GM10266 (cell line): ENCODE data around the gene MYO1C.
"Not testable (repeated sequence)": the region's sequence is repeated elsewhere in the genome, so short reads cannot be mapped to it uniquely, and the experiment has no call there.

Experiments
- DNase-seq: peaks from one replicate; pipeline ENCODE4 v3.0.0; 2012; ENCODE audit errors: extremely low spot score
- CTCF ChIP-seq: IDR thresholded peaks from 2 replicates; pipeline ENCODE4 v1.5.1; 2012; ENCODE audit warnings: mild to moderate bottlenecking, low read depth; ENCODE audit not compliant: control insufficient read depth, insufficient read depth; ENCODE audit errors: missing control alignments

Gene MYO1C

GRCh38 chr17:1449412-1449967, 43.0 kb downstream of the MYO1C start:
- no peak for DNase-seq
- TF ChIP-seq CTCF, result no peak

- DNase-seq, result no peak
- TF ChIP-seq CTCF, result no peak
These were observed 45.4 kb downstream of the MYO1C start for GRCh38 chr17:1447052-1447451.

GRCh38 chr17:1446201-1446600, 46.3 kb downstream of the MYO1C start:
- no peak for TF ChIP-seq CTCF
- no peak for DNase-seq

GRCh38 chr17:1445695-1446094, 46.8 kb downstream of the MYO1C start:
- DNase-seq, result not testable (repeated sequence)

GRCh38 chr17:1442721-1443120, 49.8 kb downstream of the MYO1C start:
- DNase-seq, result not testable (repeated sequence)

GRCh38 chr17:1442187-1442586, 50.3 kb downstream of the MYO1C start:
- DNase-seq, result no peak
- TF ChIP-seq CTCF, result no peak

- no peak for TF ChIP-seq CTCF
- DNase-seq, result no peak
These were observed 51.6 kb downstream of the MYO1C start for GRCh38 chr17:1440921-1441320.

- DNase-seq, result no peak
- TF ChIP-seq CTCF, result no peak
These were observed 53.8 kb downstream of the MYO1C start for GRCh38 chr17:1438593-1439083.
